Activated naive CD4-positive, alpha-beta T cell treated with anti-CD3 and anti-CD28 coated beads, Interleukin-2, amount 50 U/mL, for 24 hours (primary cell): ENCODE measurements around the gene SVBP.
"Not testable (repeated sequence)": the region's sequence is repeated elsewhere in the genome, so short reads cannot be mapped to it uniquely, and the experiment has no call there.

Experiments
- H3K27ac Mint-ChIP-seq: one replicate; pipeline ENCODE4 v1.8.0; 2021; ENCODE audit warnings: mild to moderate bottlenecking, mixed read lengths
- H3K27me3 Mint-ChIP-seq: one replicate; pipeline ENCODE4 v1.8.0; 2021; ENCODE audit warnings: mixed read lengths
- H3K36me3 Mint-ChIP-seq: one replicate; pipeline ENCODE4 v1.8.0; 2021; ENCODE audit warnings: mixed read lengths
- H3K4me1 Mint-ChIP-seq: one replicate; pipeline ENCODE4 v1.8.0; 2021; ENCODE audit warnings: mixed read lengths
- H3K4me3 Mint-ChIP-seq: one replicate; pipeline ENCODE4 v1.8.0; 2021; ENCODE audit warnings: mild to moderate bottlenecking, mixed read lengths
- H3K9me3 Mint-ChIP-seq: one replicate; pipeline ENCODE4 v1.8.0; 2021; ENCODE audit warnings: mixed read lengths

The SVBP gene

GRCh38 chr1:42825036-42825851, 8.0 kb upstream of the SVBP start:
- Mint-ChIP-seq H3K36me3 (peaks cover 3% of the 10 kb centered on the region), H3K27ac (no peak overlapping the region), H3K27me3 (no peaks in the 10 kb centered on the region), H3K9me3 (no peaks in the 10 kb centered on the region), H3K4me1 (peaks cover 8% of the 10 kb centered on the region), H3K4me3 (no peak overlapping the region)

DNA sequence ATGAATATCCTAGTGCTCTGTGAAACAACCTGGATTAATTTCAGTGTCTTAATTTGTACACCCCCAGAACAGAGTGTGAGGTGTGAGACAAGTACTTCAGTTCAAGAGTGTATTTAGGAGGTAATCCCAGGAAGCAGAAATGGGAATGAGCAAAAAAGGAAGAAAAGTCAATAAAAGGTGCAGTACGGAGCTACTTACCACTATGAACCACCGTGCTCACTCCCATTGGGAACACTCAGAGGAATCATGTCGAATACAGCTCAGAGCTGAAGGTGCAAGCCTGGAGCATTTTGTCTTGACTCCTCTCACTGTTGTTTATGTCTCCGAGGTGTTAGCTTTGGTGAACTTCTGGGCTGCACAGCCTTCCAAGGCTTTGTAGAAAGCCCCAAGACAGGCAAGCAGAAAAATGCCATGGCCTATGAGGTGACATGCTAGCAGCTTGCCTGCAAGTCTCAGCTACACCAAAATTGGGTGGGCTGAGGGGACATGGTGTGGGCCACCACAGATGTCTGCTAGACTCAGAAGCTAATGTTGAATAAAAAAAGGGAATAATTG, 7.4 kb upstream of the SVBP start:
- H3K27ac Mint-ChIP-seq = no peak overlapping the region
- H3K4me3 Mint-ChIP-seq = no peak overlapping the region
- peaks cover 3% of the 10 kb centered on the region for H3K36me3 Mint-ChIP-seq
- H3K4me1 Mint-ChIP-seq = peaks cover 8% of the 10 kb centered on the region
- H3K9me3 Mint-ChIP-seq = no peaks in the 10 kb centered on the region
- no peaks in the 10 kb centered on the region for H3K27me3 Mint-ChIP-seq

DNA sequence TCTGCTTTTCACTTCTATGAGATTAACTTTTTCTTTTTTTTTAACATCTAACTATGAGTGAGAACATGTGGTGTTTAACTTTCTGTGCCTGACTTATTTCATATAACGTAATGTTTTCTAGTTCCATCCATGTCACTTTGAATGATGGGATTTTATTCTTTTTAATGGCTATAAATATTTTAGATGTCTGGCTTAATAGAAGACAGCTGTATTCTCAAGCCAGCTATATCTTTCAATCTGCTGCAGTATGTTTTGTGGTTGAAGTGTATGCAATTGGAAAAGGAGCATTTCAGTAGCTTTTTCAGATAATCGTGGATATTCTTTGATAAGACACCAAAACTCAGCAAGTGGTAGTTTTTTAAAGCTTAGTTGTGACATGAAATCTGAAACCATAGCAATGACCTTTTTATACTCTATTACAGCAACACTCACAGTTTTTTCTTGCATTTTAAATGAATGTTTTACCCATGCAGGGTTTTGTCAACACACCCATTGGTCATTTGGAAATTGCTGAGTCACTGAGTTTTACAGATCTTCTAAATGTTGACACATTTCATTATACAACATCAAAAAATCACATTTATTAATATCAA, 5.7 kb upstream of the SVBP start:
- no peaks in the 10 kb centered on the region for H3K9me3 Mint-ChIP-seq
- no peak overlapping the region for H3K27ac Mint-ChIP-seq
- no peaks in the 10 kb centered on the region for H3K27me3 Mint-ChIP-seq
- peaks cover 16% of the 10 kb centered on the region for H3K4me1 Mint-ChIP-seq
- H3K4me3 Mint-ChIP-seq = no peak overlapping the region
- H3K36me3 Mint-ChIP-seq = peaks cover 3% of the 10 kb centered on the region

DNA sequence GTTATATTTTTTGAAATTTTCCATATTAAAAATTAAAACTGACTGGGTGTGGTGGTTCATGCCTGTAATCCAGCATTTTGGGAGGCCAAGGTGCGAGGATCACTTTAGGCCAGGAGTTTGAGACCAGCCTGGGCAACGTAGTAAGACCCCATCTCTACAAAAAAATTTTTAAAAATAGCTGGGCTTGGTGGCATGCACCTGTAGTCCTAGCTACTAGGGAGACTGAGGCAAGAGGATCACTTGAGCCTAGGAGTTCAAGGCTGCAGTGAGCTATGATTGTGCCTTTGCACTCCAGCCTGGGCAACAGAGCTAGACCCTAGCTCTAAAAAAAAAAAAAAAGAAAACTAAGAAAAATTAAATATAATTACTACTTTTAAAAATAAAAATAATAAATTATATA, 4.5 kb upstream of the SVBP start:
- Mint-ChIP-seq H3K27ac (no peak overlapping the region), H3K9me3 (no peaks in the 10 kb centered on the region)

DNA sequence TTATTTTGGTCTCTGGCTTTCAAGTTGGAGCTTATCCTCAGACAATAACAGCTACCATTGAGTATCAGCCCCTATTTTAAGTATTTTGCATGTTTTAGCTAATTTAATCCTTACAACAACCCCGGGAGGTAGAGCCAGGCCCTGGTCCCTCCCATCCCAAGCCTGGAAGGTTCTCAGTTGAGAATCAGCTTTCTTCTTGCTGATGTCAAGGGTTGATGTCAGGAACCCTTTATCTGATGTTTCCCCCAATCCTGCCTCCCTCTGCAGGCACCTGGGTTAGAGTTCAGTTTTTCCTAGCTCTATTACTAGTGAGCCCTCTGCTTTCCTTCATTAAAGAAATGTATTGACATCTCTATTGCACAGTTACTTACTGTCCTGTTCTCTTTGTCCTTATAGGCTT, 3.6 kb upstream of the SVBP start:
- Mint-ChIP-seq H3K9me3 (no peaks in the 10 kb centered on the region), H3K4me1 (peaks cover 30% of the 10 kb centered on the region), H3K36me3 (peaks cover 3% of the 10 kb centered on the region), H3K27ac (no peak overlapping the region), H3K27me3 (no peaks in the 10 kb centered on the region), H3K4me3 (no peak overlapping the region)

More for the DNA sequence above, 4.5 kb upstream of the SVBP start:
- peaks cover 3% of the 10 kb centered on the region for H3K36me3 Mint-ChIP-seq
- no peak overlapping the region for H3K4me3 Mint-ChIP-seq
- peaks cover 22% of the 10 kb centered on the region for H3K4me1 Mint-ChIP-seq
- H3K27me3 Mint-ChIP-seq = no peaks in the 10 kb centered on the region

DNA sequence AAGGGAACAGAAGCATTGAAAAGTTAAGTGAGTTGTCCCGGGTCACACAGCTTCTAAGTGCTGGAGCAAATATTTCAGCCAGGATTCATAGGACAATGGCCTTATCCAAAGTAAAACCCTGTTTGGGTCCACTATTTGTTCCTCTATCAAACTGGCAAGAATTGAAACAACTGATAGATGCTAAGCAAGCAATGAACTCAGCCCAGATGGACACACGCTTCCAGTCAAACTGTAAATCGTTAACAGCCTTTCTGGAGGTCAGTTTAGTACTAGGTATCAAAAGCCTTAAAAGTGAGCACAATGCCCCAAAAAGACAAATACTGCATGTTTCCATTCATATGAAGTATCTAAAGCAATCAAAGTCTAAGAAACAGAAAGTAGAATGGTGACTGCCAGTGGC, 779 bp upstream of the SVBP start:
- Mint-ChIP-seq H3K27ac (peak overlapping the region; percentile 46), H3K4me1 (peaks cover 30% of the 10 kb centered on the region), H3K9me3 (no peaks in the 10 kb centered on the region), H3K4me3 (peak overlapping the region; percentile 69), H3K27me3 (no peaks in the 10 kb centered on the region), H3K36me3 (peaks cover 3% of the 10 kb centered on the region)

GRCh38 chr1:42817440-42817767, 207 bp upstream of the SVBP start:
- peak overlapping the region; percentile 82 for H3K4me3 Mint-ChIP-seq
- peaks cover 25% of the 10 kb centered on the region for H3K4me1 Mint-ChIP-seq
- H3K9me3 Mint-ChIP-seq = no peaks in the 10 kb centered on the region
- no peak overlapping the region for H3K27ac Mint-ChIP-seq
- H3K36me3 Mint-ChIP-seq = peaks cover 2% of the 10 kb centered on the region
- H3K27me3 Mint-ChIP-seq = no peaks in the 10 kb centered on the region

DNA sequence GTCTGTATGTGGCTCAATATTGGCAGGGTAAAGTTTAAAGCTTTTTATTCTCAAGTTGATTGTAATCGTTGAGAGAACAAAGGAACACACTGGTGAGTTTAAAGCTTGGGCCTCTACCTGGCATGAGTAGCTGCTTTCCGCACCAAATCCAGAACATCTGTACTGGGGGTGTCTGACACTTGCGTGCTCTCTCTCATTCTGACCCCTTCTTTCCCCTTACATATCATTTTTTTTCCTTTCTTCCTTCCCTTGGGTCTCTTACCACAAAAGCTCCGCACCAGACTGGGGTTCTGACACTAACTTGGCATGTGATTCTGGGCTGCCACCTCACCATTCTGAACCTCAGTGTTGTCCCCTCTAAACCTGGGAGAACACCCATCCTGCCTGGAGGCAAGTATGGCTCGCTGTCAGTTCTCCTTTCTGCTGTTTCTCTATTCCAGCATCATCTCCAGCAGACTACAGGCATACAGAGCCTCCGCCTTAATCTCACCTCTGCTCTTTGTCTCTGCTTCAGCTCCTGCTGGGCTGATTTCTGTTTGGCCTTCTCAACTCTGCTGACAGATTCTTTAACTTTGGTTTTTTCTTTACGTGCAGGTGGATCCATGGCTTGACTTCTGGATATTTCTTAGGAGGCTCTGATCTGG, 1.1 kb downstream of the SVBP start:
- Mint-ChIP-seq H3K27ac (peak overlapping the region; percentile 79), H3K4me3 (peak overlapping the region; percentile 82), H3K36me3 (peaks cover 3% of the 10 kb centered on the region), H3K9me3 (no peaks in the 10 kb centered on the region), H3K4me1 (peaks cover 25% of the 10 kb centered on the region), H3K27me3 (no peaks in the 10 kb centered on the region)

GRCh38 chr1:42814815-42815214, 2.4 kb downstream of the SVBP start:
- H3K27ac Mint-ChIP-seq = peak overlapping the region; percentile 70
- not testable (repeated sequence) for H3K4me3 Mint-ChIP-seq

GRCh38 chr1:42807056-42807668, 10.0 kb downstream of the SVBP start:
- H3K4me3 Mint-ChIP-seq = no peak overlapping the region
- H3K27me3 Mint-ChIP-seq = no peaks in the 10 kb centered on the region
- no peaks in the 10 kb centered on the region for H3K9me3 Mint-ChIP-seq
- H3K4me1 Mint-ChIP-seq = peaks cover 8% of the 10 kb centered on the region
- H3K36me3 Mint-ChIP-seq = peaks cover 9% of the 10 kb centered on the region
- no peak overlapping the region for H3K27ac Mint-ChIP-seq

More at GRCh38 chr1:42814815-42815214, 2.4 kb downstream of the SVBP start:
- H3K27me3 Mint-ChIP-seq, H3K36me3 Mint-ChIP-seq, H3K9me3 Mint-ChIP-seq: not testable (repeated sequence)
- peaks cover 25% of the 10 kb centered on the region for H3K4me1 Mint-ChIP-seq

DNA sequence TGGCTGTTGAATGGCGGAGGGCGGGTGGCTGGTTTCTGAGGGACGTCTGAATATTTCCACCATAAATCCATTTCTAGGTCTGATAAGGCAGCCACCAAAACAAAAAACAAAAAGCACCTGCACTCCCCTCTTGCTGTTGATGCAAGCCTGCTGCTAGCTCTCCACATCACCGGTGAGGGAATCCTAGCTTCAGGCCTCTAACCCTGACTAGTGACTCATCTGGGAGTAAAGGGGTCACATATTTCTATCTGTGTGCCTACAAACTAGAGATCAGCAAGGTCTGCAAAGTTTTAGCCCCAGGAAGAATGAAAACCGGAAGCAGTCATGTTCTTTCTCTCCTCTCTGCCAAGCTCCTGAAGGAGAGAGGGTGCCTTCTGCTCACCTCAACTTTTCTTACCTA, 10.6 kb downstream of the SVBP start:
- H3K9me3 Mint-ChIP-seq = no peaks in the 10 kb centered on the region
- H3K36me3 Mint-ChIP-seq = peaks cover 9% of the 10 kb centered on the region
- no peak overlapping the region for H3K27ac Mint-ChIP-seq
- peaks cover 8% of the 10 kb centered on the region for H3K4me1 Mint-ChIP-seq
- H3K27me3 Mint-ChIP-seq = no peaks in the 10 kb centered on the region
- H3K4me3 Mint-ChIP-seq = no peak overlapping the region

DNA sequence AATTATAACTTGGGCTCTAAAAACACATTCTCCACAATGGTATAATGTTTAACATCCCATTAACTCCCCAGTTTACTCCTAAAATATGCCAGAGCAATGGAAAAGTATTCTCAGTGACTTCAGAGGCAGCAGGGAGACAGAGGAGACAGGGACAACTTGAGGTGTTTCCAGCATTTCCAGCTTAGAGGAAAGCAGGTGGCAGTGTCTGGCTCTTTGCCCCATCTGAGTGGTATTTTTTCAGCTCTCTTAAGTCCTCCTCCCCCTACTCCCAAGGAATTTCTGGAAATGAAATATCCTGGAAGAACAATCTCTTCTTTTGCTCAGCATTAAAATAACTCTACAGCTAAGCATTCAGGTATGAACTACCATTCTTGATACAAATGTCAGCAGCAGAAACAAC, 11.0 kb downstream of the SVBP start:
- Mint-ChIP-seq H3K4me1 (peaks cover 8% of the 10 kb centered on the region), H3K36me3 (peaks cover 7% of the 10 kb centered on the region), H3K9me3 (no peaks in the 10 kb centered on the region), H3K27ac (no peak overlapping the region), H3K27me3 (no peaks in the 10 kb centered on the region), H3K4me3 (no peak overlapping the region)

DNA sequence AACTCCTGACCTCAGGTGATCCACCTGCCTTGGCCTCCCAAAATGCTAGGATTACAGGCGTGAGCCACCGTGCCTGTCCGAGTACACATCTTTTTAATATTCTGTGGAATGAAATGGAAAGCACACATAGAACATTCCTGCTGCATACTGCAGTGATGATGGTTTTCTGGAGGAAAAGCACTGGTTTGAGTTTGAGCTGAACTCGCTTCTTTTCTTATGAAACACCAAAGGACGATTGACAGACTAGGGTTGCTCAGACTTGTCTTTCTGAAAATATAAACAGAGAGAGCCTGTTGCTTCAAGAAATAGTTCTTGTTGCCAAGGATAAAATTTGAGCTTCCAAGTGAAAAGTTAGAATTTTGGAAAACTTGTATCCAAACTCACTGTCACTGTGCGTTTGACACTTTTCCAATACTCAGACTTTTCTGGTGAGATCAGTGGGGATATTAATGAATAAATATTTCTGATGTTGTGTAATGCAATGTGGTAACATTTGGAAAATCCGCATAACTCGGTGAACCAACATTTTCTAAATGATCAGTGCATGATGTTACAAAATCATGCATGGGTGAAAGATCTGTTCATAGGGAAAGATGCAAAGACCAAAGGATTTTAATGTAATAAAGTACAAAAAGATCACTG, 15.2 kb downstream of the SVBP start:
- no peak overlapping the region for H3K4me3 Mint-ChIP-seq
- no peaks in the 10 kb centered on the region for H3K4me1 Mint-ChIP-seq
- H3K36me3 Mint-ChIP-seq = peaks cover 7% of the 10 kb centered on the region
- H3K27me3 Mint-ChIP-seq = no peaks in the 10 kb centered on the region
- H3K9me3 Mint-ChIP-seq = no peaks in the 10 kb centered on the region
- no peak overlapping the region for H3K27ac Mint-ChIP-seq

DNA sequence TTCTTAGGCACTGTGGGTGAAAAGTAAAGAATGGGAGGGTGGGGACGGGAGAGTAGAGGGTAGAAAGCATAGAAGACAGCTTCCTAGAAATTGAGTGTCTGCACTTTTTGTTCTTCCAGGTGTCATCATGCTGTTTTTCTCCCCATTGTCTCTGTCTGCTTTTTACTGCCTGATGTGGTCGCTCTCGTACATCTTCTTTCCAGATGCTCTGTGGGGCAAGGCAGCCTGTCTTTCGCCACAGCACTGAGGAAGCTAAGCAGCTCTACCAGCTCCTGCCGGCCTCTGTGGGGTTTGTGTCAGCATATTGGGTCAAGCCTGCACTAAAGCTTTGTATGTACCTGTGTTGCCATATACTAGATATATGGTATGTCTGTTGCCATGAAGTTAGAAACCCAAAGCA, 19.2 kb downstream of the SVBP start:
- Mint-ChIP-seq H3K27me3 (no peaks in the 10 kb centered on the region), H3K4me3 (no peak overlapping the region), H3K36me3 (no peaks in the 10 kb centered on the region), H3K4me1 (no peaks in the 10 kb centered on the region), H3K27ac (no peak overlapping the region), H3K9me3 (no peaks in the 10 kb centered on the region)

DNA sequence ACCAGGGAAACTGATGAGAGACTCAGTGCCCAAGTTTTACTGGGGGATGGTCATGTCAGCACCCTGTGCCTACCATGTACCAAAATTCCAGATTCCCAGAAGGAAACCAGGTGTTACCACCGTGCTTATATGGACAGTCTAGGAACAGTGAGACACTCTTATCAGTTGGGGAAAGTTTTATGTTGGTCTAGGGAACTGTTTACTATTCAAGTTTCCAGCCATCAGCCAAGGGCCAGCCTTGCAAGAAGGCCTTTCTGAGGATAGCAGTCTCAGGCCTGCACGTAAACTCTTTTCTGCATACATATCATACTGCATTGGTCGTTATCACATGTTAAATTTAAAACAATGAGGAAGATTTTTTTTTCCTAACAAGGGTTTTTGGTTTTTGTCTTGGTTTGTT, 19.8 kb downstream of the SVBP start:
- Mint-ChIP-seq H3K4me1 (no peaks in the 10 kb centered on the region), H3K36me3 (no peaks in the 10 kb centered on the region), H3K4me3 (no peak overlapping the region), H3K27ac (no peak overlapping the region), H3K9me3 (no peaks in the 10 kb centered on the region), H3K27me3 (no peaks in the 10 kb centered on the region)
